Stimulated activated CD4-positive, alpha-beta T cell treated with anti-CD3 and anti-CD28 coated beads, TNF-alpha, amount 100 ng/mL, for 48 hours (primary cell): ENCODE data around the gene BRAT1.
A peak's percentile ranks its signal among the peaks of the same experiment; 100 is the strongest.

Source experiments
- DNase-seq, 3 donors: peaks; one replicate each; pipeline ENCODE4 v3.0.0-alpha.2; 2020; ENCODE audit warnings: low read depth in 3 of 3

The BRAT1 gene

GRCh38 chr7:2559283-2559950 is 4.1 kb upstream of the BRAT1 start:
- peak in 1 of 3 donors; percentile 27 for DNase-seq

GRCh38 chr7:2558629-2559282 is 3.4 kb upstream of the BRAT1 start, which contains the start of gene IQCE:
IQCE (plus strand) TSS chr7:2558979; CDS start chr7:2559182, 203 bp downstream.
- peak; percentile 80 to 89 (median 84) for DNase-seq

GRCh38 chr7:2554661-2555111 is 638 bp downstream of the BRAT1 start:
- no peak for DNase-seq

GRCh38 chr7:2553831-2554581 is 1.3 kb downstream of the BRAT1 start:
- DNase-seq: no peak

GRCh38 chr7:2553108-2553507 is 2.2 kb downstream of the BRAT1 start:
- no peak for DNase-seq

- DNase-seq: no peak
Measured at GRCh38 chr7:2551418-2551817, 3.9 kb downstream of the BRAT1 start.

- no peak for DNase-seq
Measured at GRCh38 chr7:2546776-2547586, 8.3 kb downstream of the BRAT1 start.

- DNase-seq: no peak
Measured at GRCh38 chr7:2545746-2546425, 9.4 kb downstream of the BRAT1 start.

- no peak for DNase-seq
Measured at GRCh38 chr7:2544541-2545188, 10.7 kb downstream of the BRAT1 start.

- DNase-seq: no peak
Measured at GRCh38 chr7:2542916-2543871, 12.1 kb downstream of the BRAT1 start.

GRCh38 chr7:2542011-2542915 is 13.1 kb downstream of the BRAT1 start:
- DNase-seq: no peak

GRCh38 chr7:2541291-2542010 is 13.9 kb downstream of the BRAT1 start:
- DNase-seq: no peak

- DNase-seq: no peak
Measured at GRCh38 chr7:2540641-2541051, 14.7 kb downstream of the BRAT1 start.

GRCh38 chr7:2540133-2540532 is 15.2 kb downstream of the BRAT1 start:
- no peak for DNase-seq

- no peak for DNase-seq
Measured at GRCh38 chr7:2539031-2539911, 16.1 kb downstream of the BRAT1 start.

- DNase-seq: no peak
Measured at GRCh38 chr7:2537981-2538851, 17.1 kb downstream of the BRAT1 start.
